K562 treated with DMSO at 1 percent for 12 hours (cell line): ENCODE data around the gene MAMLD1. TPM values are rescaled to one million over a fixed set of nuclear protein-coding genes. Genes with fewer than 3 reads are reported as not detected.

ENCODE experiments used
- total RNA-seq: library from RNA; unstranded; fragments of 300-600 nt; gene quantifications from 2 replicates; pipeline ENCODE4 v1.2.3, GENCODE V29; 2022; ENCODE audit not compliant: insufficient read depth

Gene MAMLD1, protein sequence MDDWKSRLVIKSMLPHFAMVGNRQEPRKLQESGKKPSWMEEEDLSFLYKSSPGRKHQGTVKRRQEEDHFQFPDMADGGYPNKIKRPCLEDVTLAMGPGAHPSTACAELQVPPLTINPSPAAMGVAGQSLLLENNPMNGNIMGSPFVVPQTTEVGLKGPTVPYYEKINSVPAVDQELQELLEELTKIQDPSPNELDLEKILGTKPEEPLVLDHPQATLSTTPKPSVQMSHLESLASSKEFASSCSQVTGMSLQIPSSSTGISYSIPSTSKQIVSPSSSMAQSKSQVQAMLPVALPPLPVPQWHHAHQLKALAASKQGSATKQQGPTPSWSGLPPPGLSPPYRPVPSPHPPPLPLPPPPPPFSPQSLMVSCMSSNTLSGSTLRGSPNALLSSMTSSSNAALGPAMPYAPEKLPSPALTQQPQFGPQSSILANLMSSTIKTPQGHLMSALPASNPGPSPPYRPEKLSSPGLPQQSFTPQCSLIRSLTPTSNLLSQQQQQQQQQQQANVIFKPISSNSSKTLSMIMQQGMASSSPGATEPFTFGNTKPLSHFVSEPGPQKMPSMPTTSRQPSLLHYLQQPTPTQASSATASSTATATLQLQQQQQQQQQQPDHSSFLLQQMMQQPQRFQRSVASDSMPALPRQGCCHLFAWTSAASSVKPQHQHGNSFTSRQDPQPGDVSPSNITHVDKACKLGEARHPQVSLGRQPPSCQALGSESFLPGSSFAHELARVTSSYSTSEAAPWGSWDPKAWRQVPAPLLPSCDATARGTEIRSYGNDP
- total RNA-seq: not detected in 2 replicates

GRCh38 chrX:150362599-150363481, at the start of gene MAMLD1:
Gene MAMLD1, plus strand, starts transcription at chrX:150363317. Its CDS starts 82,200 bp downstream, at chrX:150445517.

Other genes starting within 250 kb of the MAMLD1 start
- gene MTM1, start 205.3 kb downstream of the MAMLD1 start, total RNA-seq: 3.4 and 7.4 TPM in 2 replicates